Stimulated activated CD4-positive, alpha-beta T cell treated with anti-CD3 and anti-CD28 coated beads, Interleukin-15, amount 100 ng/mL, for 1 hour (primary cell): ENCODE data around the gene GXYLT2.

Source experiments
- DNase-seq, 2 donors: peaks; one replicate each; pipeline ENCODE4 v3.0.0-alpha.2; 2020; ENCODE audit warnings: low read depth in 1 of 2, low spot score in 1 of 2

Gene GXYLT2

GRCh38 chr3:73009750-73010149, 121.9 kb downstream of the GXYLT2 start:
- DNase-seq, result no peak

GRCh38 chr3:73010158-73010557, 122.3 kb downstream of the GXYLT2 start:
- no peak for DNase-seq

GRCh38 chr3:73018298-73018697, 130.5 kb downstream of the GXYLT2 start:
- no peak for DNase-seq

GRCh38 chr3:73018790-73019441, 131.1 kb downstream of the GXYLT2 start:
- no peak for DNase-seq

GRCh38 chr3:73021301-73021835, 133.5 kb downstream of the GXYLT2 start:
- no peak for DNase-seq

GRCh38 chr3:73024836-73025235, 137.0 kb downstream of the GXYLT2 start:
- no peak for DNase-seq

GRCh38 chr3:73026111-73026759, 138.4 kb downstream of the GXYLT2 start:
- DNase-seq, result no peak
